Measurements from ENCODE around the gene CABP4.

CABP4 gene

DNA sequence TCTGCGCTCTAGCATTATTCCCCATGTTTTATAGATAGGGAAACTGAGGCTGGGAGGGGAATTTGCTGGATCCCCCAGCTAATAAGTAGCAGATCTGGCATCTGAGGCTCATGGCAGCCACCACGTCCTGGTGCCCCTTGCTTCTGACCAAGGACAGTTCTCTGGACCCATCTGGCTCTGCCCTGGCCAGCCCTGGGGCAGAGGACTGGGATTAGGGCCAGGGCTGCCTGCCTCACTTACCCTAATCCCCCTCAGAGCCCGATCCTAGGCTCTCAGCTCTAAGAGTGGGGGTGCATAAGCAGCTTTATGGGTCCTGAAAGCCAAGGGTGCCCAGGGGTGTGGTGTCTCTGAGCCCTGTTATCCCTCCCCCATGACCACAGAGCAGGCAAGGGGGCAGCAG is at the start of gene CABP4:
Gene CABP4 (plus strand): TSS at position 301 of the 400 bp plus-strand sequence. CDS start 70 bp downstream, at position 371.
- no peak for FAIRE-seq

DNA sequence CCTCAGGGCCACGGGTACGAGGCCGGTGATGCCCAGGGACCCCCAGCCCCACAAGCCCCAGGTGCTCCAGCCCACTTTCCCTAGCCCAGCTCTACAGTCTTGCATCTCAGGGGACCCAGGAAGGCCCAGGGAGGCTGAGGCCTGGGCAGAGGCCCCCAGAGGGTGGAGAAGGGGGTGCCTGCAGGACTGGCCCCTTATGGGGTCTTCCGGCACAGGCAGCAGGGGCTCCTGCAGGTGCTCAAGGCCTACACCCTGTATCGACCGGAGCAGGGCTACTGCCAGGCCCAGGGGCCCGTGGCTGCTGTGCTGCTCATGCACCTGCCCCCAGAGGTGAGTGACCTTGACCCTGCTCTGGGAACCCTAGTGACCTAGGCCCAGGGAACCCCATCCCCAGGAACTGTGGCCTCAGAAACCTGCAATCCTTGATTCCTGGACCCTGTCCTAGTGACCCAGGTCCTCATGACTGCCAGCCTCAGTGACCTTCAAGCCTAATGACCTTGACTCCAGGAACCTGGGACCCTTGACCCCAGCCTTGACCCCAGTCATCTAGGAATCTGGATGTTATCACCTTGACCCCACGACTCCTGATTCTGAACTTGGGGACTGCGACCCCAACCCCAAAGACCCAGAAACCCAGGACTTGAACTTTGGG is 49.3 kb upstream of the CABP4 start:
- FAIRE-seq = no peak

DNA sequence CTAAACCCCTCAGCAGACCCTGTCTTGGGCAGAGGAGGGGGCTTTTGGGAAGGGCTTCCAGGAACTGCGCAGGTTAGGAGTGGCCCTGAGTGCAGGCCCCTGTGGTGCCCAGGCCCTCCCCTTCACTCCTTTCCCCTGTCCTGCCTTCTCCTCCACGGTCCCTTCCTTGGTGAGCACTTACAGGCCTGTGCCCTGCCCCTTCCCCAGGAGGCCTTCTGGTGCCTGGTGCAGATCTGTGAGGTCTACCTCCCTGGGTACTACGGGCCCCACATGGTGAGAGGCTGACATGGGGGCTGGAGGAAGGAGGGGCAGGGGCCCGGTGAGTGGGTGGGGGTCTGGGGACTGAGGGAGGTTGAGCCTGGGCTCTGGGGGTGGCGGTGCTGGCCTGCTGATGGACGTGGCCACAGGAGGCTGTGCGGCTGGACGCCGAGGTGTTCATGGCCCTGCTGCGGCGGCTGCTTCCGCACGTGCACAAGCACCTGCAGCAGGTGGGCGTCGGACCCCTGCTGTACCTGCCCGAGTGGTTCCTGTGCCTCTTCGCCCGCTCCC is 48.7 kb upstream of the CABP4 start:
- no peak for FAIRE-seq

DNA sequence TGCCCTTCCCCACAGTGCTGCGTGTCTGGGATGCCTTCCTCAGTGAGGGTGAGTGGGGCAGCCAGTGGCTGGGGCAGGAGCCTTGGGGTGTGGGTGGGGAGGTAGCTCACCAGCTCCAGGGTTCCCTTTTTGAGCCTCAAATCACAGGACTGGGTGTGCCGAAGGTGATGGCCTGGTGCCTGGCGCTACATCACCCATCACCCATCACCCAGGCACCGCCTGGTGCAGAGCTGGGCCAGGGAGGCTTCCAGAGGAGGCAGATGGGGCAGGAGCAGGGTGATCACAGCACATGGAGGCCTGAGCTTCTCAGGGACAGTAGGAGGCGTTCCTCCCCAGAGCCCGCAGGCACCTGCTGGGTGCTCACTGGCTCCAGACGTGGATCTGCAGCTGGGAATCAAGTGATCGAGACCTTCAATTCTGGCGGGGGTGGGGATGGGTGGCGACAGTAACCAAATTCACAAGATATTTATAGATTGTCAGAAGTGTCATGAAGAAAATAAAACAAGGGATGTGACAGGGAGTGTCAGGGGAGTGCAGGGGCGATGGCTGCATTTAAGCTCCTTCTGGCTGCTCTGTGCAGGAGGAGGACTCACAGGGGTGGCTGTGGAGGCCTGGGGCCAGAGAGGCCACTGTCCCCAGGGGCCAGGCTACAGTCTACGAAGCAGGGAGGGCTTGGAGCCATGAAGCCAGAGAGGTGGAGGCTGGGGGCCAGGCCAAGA is 48.0 kb upstream of the CABP4 start:
- FAIRE-seq = no peak

DNA sequence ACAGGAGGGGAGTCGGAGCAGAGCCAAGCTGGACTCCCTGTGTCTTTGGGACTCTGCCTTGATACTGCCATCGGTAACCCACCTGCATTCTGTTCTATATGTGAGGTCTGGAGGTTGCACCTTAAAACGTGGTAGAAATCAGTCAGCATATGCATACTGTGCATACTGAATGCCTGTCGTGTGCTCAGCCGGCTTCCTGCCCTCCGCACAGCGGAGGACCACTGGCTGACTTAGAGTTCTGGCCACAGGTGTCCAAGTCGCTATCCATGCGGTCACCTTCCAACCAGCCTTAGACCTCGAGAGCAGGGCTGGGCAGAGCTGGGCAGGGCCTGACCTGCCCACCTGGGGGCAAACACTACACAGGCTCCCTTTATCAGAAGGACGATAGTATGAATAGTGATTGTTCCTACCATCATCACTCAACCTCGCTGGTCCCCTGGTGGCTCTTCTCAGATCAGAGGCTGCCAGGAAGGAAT is 47.4 kb upstream of the CABP4 start:
- no peak for FAIRE-seq

DNA sequence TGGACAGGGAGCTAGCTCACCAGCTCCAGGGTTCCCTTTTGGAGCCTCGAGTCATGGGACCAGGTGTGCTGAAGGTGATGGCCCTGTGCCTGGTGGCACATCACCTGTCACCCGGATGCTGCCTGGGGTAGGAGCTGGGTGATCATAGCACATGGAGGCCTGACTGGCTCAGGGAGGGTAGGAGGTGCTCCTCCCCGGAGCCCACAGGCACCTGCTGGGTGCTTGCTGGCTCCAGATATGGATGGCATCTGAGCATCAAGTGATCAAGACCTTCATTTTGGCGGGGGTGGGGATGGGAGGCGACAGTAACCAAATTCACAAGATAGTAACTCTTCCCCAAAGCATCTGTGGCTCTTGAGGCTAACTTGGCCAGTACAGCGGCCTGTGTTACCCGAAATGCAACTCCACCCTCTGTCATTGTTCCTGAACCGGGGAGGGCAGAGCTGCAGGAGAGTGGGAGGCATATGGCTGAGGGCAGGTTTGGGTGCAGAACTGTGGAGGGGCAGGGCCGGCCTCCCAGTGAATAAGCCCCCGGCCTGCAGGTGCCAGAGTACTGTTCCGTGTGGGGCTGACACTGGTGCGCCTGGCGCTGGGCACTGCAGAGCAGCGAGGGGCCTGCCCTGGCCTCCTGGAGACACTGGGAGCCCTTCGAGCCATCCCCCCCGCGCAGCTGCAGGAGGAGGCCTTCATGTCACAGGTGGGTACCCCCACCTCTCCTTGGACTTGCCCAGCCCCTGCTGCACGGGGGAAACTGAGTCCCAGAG is 46.5 kb upstream of the CABP4 start:
- no peak for FAIRE-seq

DNA sequence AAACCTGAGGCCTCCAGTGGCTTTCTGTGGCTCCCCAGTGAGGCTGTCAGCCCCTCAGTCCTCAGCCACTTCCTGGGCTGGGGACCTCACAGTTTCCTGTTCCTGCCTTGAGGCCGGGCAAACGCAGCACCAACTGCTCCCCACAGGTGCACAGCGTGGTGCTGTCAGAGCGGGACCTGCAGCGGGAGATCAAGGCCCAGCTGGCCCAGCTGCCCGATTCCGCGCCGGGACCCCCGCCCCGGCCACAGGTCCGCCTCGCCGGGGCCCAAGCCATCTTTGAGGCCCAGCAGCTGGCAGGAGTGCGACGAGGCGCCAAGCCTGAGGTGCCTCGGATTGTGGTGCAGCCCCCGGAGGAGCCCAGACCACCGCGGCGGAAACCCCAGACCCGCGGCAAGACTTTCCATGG is 45.9 kb upstream of the CABP4 start:
- no peak for FAIRE-seq

DNA sequence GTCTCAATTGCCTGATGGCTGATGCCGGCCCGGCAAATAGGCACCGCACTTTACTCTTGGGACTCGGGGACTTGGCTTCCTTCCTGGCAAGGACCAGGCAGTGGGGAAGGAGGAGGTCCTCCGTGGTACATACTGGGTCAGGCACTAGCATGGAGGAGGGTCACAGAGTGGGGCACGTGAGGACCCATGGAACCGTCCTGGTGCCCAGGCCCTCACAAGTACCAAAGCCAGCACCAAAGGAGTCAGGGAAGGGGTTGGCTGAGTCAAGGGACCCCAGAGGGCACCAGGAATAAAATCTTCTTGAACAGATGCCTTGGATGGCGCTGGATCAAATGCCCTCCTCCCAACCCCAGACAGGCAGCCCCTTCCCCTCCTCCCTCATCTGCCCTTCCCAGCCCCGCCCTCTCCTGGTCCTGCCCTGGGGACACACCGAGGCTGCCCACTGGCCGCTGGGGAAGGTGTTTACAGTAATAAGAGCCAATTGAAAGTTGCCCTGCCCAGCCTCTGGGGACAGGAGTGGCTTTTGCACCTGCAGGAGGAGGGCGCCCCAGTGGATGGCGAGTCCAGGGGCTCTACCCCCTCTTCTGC is 45.3 kb upstream of the CABP4 start:
- no peak for FAIRE-seq

DNA sequence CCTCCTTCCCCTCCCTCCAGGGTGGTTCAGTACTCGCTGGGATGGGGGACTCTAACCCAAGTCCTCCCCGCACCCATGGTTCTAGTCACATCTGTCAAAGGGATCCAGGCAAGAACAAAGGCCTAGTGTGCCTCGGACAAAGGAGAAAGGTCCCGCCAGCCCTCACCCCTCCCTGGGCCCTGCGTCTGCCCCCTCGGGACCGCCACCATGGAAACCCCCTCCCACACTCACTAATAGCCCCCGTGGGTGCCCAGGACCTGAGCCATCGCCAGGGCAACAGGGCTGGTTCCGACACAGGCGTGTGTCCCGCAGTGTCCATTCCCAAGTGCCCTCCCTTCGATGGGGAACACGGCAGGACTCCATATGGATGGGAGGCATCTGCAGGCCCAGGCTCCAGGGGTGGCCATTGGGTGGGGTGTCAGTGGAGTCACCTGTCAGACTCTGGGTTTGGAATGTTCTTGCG is 44.8 kb upstream of the CABP4 start:
- FAIRE-seq = no peak

DNA sequence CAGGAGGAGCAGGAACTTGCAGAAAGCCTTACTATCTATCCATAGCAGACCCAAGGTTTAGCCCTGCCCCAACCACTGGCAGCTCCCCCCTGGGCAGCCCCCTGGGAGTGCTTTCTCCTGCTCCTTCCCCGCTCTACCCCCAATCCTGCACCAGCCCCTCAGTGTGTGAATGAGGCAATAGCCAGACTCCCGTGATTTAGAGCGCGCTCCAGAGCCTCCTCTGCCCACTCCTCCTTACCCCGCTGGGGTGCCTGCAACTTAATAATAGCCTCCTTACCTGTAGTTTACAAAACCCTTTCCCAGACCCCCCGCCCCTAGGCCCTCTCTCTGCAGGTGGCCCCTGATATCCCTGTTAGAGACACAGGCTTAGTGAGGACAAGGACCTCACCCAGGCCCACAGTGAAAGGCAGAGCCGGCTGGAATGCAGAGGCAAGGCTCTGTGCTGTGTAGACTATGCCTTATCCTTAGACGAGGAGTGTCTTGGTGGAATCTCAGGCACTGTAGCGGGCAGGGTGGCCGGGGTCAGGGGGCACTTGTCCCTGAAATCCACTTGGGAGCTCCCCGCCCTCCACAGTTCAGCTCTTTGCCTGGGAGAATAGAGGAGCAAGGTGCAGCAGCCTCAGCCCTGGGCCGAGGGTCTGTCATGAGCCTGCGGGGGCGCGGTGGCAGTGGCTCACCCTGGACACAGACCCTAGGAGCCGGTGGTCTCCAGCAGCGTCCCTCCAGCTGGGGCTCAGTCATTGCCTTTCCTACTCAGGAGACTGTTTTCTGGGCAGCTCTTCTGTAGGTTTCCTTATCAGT is 44.0 kb upstream of the CABP4 start:
- FAIRE-seq = no peak

DNA sequence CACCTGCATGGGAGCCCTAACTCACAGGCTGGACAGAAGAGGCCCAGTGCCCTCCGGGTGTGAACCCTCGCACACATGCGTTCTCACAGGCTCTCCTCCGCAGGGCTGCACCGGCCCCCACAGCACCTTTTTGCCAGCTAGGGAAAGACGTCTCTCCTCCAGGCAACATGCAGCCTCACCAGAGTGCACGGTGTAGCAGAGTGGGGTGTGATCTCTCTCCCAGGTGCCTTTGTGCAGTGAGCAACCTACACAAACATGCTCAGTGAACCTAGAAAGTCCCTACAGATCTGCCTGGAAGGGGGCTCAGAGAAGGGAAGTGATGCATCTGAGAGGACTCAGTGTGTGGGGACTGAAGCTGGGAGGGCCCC is 43.4 kb upstream of the CABP4 start:
- FAIRE-seq = no peak

DNA sequence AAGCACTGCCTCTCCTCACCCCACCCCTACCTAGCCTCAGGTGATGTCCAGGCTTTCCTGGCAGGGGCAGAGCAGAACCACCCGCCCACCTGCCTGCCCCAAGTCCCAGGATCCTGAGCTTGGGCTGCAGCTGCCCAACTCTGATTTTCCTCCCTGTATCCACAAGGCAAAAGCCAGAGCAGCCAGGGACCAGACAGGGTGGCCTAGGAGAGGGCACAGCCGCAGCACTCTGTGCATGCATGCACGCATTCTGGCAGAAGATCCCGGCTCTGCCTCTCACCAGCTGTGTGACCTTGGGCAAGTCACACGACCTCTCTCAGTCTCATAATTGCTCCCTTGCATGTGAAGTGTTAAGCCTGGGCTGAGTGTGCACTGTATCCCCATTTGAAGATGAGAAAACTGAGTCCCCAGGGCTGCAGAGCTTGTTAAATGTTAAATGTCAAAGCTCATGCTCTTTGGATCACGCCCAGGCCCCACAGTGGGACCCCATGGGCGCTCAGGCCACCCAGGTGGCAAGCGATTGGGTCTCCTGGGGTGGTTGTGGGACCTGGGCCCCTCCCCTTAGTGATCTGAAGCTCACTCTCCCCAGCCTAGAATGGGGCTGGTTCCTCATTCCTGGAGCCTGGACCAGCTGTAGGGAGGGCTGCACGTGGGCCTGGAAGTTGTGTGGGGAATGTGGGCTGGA is 42.5 kb upstream of the CABP4 start:
- FAIRE-seq = no peak

DNA sequence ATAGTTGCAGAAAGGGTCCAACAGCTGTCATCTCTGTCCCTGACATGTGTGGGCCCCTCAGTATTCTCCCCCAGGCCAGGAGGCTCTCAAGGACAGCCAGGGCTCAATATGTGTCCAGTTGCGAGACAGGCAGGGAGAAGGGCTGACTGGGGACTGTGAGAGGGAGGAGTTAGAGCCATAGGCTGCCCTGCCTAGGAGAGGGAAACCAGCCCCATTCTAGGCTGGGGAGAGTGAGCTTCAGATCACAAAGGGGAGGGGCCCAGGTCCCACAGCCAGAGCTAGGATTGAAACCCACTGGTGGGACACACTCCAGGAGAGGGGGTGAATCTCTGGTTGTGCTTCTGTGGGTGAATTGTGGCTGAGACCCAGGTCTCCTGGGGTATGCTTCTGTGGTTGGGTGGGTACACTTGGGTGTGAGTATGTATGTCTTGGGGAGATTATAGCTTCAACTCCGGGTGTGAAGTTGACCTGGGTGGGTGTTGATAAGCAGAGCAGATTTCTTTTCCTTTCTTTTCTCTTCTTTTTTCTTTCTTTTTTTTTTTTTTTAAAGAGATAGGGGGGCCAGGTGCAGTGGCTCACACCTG is 41.8 kb upstream of the CABP4 start:
- FAIRE-seq = no peak

DNA sequence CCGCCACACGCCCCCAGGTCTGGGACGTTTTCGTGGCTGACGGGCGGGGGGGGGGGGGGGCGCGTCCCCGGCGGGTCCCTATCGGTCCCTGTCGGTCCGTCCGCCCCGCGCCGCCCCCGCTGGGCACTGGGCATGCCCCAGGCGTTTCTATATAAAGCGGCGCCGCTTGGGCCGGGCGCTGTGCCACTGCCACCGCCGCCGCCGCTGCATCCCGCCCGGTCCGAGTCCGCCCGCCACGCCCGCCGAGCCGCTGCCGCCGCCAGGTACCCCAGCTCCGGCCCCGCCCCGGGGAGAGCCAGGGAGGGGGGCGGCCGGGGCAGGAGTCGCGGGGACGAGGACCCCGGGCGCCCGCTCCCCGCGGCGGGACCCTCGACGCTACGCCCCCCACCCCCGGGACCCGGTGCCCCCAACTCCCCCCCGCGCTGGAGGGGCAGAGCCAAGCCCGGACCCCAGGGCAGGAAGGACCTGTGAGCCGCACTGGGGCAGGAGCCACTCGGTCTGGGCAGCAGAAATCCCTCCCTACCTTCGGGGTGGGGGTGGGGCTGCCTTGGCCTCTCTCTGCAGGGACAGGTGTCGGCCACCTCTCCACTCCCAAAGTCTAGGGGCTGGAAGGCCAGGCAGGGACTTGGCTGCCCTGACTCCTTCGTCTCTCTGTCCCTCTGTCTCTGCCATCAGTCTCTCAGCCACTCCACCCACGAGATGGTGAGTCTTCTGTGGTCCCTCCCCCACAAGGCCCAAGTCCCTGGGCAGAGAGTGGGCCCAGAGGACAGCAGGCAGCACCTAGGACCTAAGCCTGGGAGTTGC is 39.5 kb upstream of the CABP4 start, which contains the start of gene CARNS1:
Gene CARNS1 (plus strand): TSS at position 178 of the 804 bp plus-strand sequence. CDS start 522 bp downstream, at position 700.
- FAIRE-seq = no peak

DNA sequence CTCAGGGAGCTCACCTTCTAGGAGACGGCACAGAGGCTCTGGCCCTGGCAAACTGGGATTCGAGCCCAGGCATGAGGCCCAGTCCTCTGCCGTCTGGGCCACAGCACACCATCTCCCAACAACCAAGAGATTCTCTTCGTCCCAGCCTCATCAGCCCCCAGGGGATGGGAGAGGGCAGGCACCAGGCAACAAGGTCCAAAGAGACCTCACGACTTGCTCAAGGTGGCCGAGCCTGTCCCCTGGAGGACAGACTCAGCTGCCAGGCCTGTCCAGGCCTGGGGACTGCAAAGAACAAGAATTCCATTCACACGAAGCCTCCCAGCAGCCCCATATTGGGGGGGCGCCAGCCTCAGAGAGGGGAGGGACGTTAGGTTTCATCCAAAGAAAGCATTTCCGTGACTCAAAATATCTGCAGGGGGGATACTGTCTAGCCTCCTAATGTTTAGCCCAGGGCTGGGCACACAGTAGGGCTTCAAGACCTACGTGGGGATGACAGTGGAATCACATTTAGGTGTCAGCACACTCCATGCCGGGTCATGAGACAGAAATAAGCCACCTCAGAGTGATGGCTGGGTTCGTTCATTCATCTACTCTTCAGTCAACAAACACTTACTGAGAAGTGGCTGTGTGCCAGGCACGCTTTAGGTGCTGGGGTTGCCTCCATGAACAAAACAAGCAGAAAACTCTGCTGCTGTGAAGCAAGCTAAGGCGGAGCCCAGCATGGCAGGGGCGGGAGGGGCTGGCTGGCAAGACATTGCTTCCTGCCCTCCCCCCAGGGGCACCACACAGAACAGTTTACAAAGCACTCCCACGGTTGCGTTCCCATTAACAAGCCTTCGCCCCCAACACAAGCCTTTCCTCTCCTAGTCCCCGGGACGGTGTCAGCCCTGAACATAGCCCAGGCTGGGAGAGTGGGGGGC is 38.5 kb upstream of the CABP4 start:
- FAIRE-seq = peak; percentile 15

DNA sequence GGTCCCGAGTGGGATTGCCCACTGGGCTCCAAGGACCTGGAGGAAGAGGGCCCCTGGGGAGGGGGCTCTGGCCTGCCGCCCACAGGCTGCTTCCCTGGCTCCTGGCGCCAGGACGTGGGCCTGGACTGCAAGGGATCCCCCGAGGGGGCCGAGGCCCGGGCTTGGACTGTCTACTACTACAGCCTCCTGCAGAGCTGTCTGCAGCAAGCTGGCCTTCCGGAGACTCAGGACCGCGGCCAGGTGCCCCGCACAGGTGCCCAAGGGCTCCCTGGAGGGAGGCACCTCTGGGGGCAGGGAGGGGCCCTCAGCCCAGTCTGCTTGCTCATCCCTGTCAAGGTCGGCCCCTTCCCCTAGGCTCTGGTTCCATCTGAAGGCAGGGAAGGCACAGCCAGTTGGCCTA is 37.7 kb upstream of the CABP4 start:
- no peak for FAIRE-seq

DNA sequence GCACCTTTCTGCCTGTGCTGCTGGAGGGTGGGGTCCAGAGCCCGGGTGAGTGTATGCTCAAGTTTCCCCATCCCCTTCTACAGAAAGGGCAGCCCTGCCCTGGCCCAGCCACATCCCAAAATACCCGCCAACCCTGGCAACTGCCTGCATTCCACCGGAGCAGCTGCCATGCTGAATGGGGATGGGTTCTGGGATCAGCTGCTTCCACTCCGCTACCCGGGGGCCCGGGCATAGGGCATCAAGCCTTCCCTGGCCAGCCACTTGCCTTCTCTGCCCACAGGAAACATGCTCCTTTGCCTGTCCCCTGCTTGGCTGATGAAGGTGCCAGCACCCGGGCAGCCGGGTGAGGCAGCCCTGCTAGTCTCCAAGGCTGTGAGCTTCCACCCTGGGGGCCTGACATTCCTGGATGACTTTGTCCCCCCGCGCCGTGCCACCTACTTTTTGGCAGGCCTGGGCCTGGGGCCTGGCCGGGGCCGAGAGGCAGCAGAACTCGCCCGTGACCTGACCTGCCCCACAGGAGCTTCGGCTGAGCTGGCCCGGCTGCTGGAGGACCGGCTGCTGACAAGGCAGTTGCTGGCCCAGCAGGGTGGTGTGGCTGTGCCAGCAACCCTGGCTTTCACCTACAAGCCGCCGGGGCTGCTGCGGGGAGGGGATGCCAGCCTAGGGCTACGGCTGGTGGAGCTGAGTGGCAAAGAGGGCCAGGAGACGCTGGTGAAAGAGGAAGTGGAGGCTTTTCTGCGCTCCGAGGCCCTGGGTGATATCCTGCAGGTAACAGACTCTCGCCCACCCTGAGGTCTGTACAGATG is 36.5 kb upstream of the CABP4 start:
- FAIRE-seq = no peak

Data from G401.6 (cell line).